B cell (primary cell): ENCODE results near the gene SSC4D. TPM values are rescaled to one million over a fixed set of nuclear protein-coding genes. Genes with fewer than 3 reads are reported as not detected.
"Not testable (repeated sequence)": the region's sequence is repeated elsewhere in the genome, so short reads cannot be mapped to it uniquely, and the experiment has no call there.

Experiments
- ATAC-seq: fragments of 200-7000 bp; cut with Tn5 transposase; one replicate; pipeline ENCODE4 v1.10.0; 2021; ENCODE audit warnings: low read depth, mild to moderate bottlenecking, moderate number of reproducible peaks, moderate library complexity
- CTCF ChIA-PET: fragments of 350-600 bp; sonication (Branson Sonifier 250); formaldehyde crosslinking; loops from one replicate; lab custom pipeline; 2021; ENCODE audit warnings: antibody characterized with exemption, inconsistent platforms; lab: Charles Lee
- POLR2A ChIA-PET: fragments of 350-600 bp; sonication (Branson Sonifier 250); formaldehyde crosslinking; loops from one replicate; lab custom pipeline; 2021; ENCODE audit warnings: antibody characterized with exemption; lab: Charles Lee
- DNase-seq: peaks from one replicate; pipeline ENCODE4 v3.0.0; 2013
- H2AFZ ChIP-seq: 2 replicates; pipeline ENCODE4 v1.6.1; 2012; ENCODE audit warnings: mild to moderate bottlenecking, low read depth, low read length; ENCODE audit not compliant: insufficient read depth, poor library complexity, severe bottlenecking
- H3K27ac ChIP-seq, 2 donors: 1 replicate in 1 of 2; 2 replicates in 1 of 2; pipeline ENCODE4 v1.5.1; 2012 to 2013; ENCODE audit warnings: low read length in 2 of 2, mild to moderate bottlenecking in 2 of 2, moderate library complexity in 1 of 2
- H3K27me3 ChIP-seq, 4 experiments: fragments of 200-600 bp in 1 of 4; sonication (generic) in 1 of 4; replicated peaks in 1 of 4; 1 replicate in 2 of 4; 2 replicates in 2 of 4; pipeline versions ENCODE4 v1.6.1 to v1.7.0; 2013 to 2016; ENCODE audit warnings: low read length in 3 of 4, mild to moderate bottlenecking in 2 of 4, mixed read lengths in 1 of 4, moderate library complexity in 1 of 4; ENCODE audit not compliant: insufficient read depth in 4 of 4, control insufficient read depth in 3 of 4; ENCODE audit errors: control extremely low read depth in 1 of 4
- H3K36me3 ChIP-seq, 2 experiments: replicated peaks in 1 of 2; 1 replicate in 1 of 2; 2 replicates in 1 of 2; pipeline versions ENCODE4 v1.6.1 to v1.7.1; 2013; ENCODE audit warnings: low read length in 1 of 2; ENCODE audit not compliant: insufficient read depth in 2 of 2, control insufficient read depth in 1 of 2; ENCODE audit errors: control extremely low read depth in 1 of 2, extremely low read depth in 1 of 2
- H3K4me1 ChIP-seq, 2 donors: fragments of 200-600 bp in 1 of 2; sonication (generic) in 1 of 2; 1 replicate in 1 of 2; 2 replicates in 1 of 2; pipeline versions ENCODE4 v1.5.1 to v1.6.1; 2013 to 2017; ENCODE audit warnings: low read length in 2 of 2; ENCODE audit not compliant: control insufficient read depth in 2 of 2, insufficient read depth in 2 of 2
- H3K4me2 ChIP-seq: replicated peaks from 2 replicates; pipeline ENCODE3; 2012; ENCODE audit warnings: mild to moderate bottlenecking, low read depth, low read length; ENCODE audit not compliant: poor library complexity, severe bottlenecking
- H3K4me3 ChIP-seq, 5 experiments: fragments of 200-600 bp in 1 of 5; sonication (generic) in 1 of 5; 1 replicate in 3 of 5; 2 replicates in 2 of 5; pipeline versions ENCODE4 v1.5.1 to v1.7.0; 2011 to 2016; ENCODE audit warnings: low read length in 4 of 5, mild to moderate bottlenecking in 4 of 5, low read depth in 2 of 5, control low read depth in 1 of 5, moderate library complexity in 1 of 5; ENCODE audit not compliant: insufficient read depth in 1 of 5; ENCODE audit errors: control extremely low read depth in 1 of 5, extremely low read depth in 1 of 5
- H3K79me2 ChIP-seq: fragments of 200-600 bp; sonication (generic); one replicate; pipeline ENCODE4 v1.6.0; 2016; ENCODE audit warnings: low read length; ENCODE audit not compliant: control insufficient read depth, insufficient read depth
- H3K9ac ChIP-seq: fragments of 200-600 bp; sonication (generic); 2 replicates; pipeline ENCODE4 v1.6.1; 2017; ENCODE audit warnings: mild to moderate bottlenecking, low read length, moderate library complexity
- H3K9me3 ChIP-seq, 3 donors: one replicate each; pipeline versions ENCODE4 v1.6.1 to v1.7.1; 2013; ENCODE audit warnings: low read length in 2 of 3; ENCODE audit not compliant: control insufficient read depth in 2 of 3, insufficient read depth in 1 of 3; ENCODE audit errors: control extremely low read depth in 1 of 3
- H4K20me1 ChIP-seq: 2 replicates; pipeline ENCODE4 v1.6.0; 2012; ENCODE audit warnings: mild to moderate bottlenecking, low read length; ENCODE audit not compliant: insufficient read depth, control insufficient read depth, poor library complexity, severe bottlenecking
- H3K27ac Mint-ChIP-seq: one replicate; pipeline ENCODE4 v1.8.0; 2021; ENCODE audit warnings: mixed read lengths
- H3K27me3 Mint-ChIP-seq: one replicate; pipeline ENCODE4 v1.8.0; 2021; ENCODE audit warnings: mixed read lengths
- H3K4me1 Mint-ChIP-seq: one replicate; pipeline ENCODE4 v1.8.0; 2021; ENCODE audit warnings: mixed read lengths
- H3K4me3 Mint-ChIP-seq: one replicate; pipeline ENCODE4 v1.8.0; 2021; ENCODE audit warnings: mixed read lengths
- H3K9me3 Mint-ChIP-seq: one replicate; pipeline ENCODE4 v1.8.0; 2022; ENCODE audit warnings: mixed read lengths; ENCODE audit not compliant: insufficient read depth
- EZH2 ChIP-seq: IDR thresholded peaks from 2 replicates; pipeline ENCODE4 v1.6.1; 2012; ENCODE audit warnings: borderline replicate concordance, low read depth, mild to moderate bottlenecking, moderate library complexity, low read length; ENCODE audit not compliant: insufficient read depth, poor library complexity, severe bottlenecking
- WGBS: methylation state at CpG from one replicate; pipeline ENCODE4 v1.1.5; 2013; ENCODE audit warnings: missing lambda C conversion rate; ENCODE audit not compliant: insufficient coverage; 5-methylcytosine and 5-hydroxymethylcytosine counted together
- intact Hi-C: fragments of 100-400 bp; cut with micrococcal nuclease; formaldehyde crosslinking; loops from one replicate; pipeline ENCODE4 v1.10.0; 2022
- polyA plus RNA-seq: library from polyadenylated mRNA; depleted of rRNA; stranded (reverse); fragments of >200 nt; gene quantifications from 2 replicates; pipeline ENCODE4 v1.2.3, GENCODE V29; 2012
- total RNA-seq, 2 donors: library from RNA; stranded (reverse); fragments of 120-200 nt in 1 of 2; gene quantifications; 1 replicate in 1 of 2; 2 replicates in 1 of 2; pipeline versions ENCODE4 v1.2.3 to v1.2.4, GENCODE V29; 2013 to 2022
- TF ChIP-seq, protein P1 (sequence below): fragments of 200-600 bp; IDR thresholded peaks from one replicate; pipeline ENCODE4 v1.8.0; 2022; ENCODE audit warnings: antibody characterized with exemption, mild to moderate bottlenecking

Gene SSC4D
- total and polyA plus RNA-seq, 2 donors (not counting 1 experiment from before 2014, with no cell fraction given): 0.16 TPM; not detected in 1

DNA sequence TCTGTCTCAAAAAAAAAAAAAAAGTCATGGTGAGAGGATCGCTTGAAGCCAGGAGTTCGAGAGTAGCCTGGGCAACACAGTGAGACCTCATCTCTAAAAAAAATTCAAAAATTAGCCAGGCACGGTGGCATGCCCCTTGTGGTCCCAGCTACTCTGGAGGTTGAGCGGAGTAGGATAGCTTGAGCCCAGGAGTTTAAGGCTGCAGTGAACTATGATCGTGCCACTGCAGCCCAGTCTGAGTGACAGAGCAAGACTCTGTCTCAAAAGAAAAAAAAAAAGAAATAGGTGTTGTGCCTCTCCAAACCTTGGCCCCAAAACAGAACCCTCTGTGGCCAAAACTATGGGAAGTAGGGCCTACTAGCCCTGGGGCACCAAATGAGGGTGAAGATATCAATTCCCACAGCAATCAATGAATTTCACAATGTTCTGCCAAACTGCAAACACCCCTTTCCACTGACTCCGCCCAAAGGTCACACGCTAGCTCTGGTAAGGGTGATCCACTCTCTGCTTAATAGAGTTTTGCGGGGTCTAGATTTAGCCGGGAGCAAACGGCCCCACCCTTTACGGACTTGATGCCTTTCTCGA is 16.9 kb downstream of the SSC4D start:
- H3K27ac ChIP-seq: peak overlapping the region in 1 of 2 donors; percentile 53
- Mint-ChIP-seq H3K9me3 (no peaks in the 10 kb centered on the region), H3K27me3 (no peaks in the 10 kb centered on the region), H3K4me1 (peaks cover 27% of the 10 kb centered on the region), H3K4me3 (peak overlapping the region; percentile 91), H3K27ac (peak overlapping the region; percentile 98)
- DNase-seq (no peak), ATAC-seq (no peak)
- no peaks in the 10 kb centered on the region for H3K36me3 ChIP-seq
- intact Hi-C loops: loop anchor here (1.0 to 10.0 kb wide), 3 partner anchors 33 to 478 kb away; partner anchors contain the start of gene POR
- no peaks in the 10 kb centered on the region for H3K9me3 ChIP-seq
- TF ChIP-seq, protein P1, sequence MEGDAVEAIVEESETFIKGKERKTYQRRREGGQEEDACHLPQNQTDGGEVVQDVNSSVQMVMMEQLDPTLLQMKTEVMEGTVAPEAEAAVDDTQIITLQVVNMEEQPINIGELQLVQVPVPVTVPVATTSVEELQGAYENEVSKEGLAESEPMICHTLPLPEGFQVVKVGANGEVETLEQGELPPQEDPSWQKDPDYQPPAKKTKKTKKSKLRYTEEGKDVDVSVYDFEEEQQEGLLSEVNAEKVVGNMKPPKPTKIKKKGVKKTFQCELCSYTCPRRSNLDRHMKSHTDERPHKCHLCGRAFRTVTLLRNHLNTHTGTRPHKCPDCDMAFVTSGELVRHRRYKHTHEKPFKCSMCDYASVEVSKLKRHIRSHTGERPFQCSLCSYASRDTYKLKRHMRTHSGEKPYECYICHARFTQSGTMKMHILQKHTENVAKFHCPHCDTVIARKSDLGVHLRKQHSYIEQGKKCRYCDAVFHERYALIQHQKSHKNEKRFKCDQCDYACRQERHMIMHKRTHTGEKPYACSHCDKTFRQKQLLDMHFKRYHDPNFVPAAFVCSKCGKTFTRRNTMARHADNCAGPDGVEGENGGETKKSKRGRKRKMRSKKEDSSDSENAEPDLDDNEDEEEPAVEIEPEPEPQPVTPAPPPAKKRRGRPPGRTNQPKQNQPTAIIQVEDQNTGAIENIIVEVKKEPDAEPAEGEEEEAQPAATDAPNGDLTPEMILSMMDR: no peak
- no peak for TF ChIP-seq EZH2
- ChIA-PET POLR2A (interaction anchor here (0.7 to 1.5 kb wide), 3 partner anchors 14 to 34 kb away, joined by 3 to 6 read pairs (median 4); partner anchors contain the start of gene YWHAG), CTCF (interaction anchor here (0.7 kb wide), 1 partner anchor 1546 kb away, joined by 3 read pairs; no protein-coding TSS in a partner anchor)
- peak overlapping the region in 4 of 5 experiments; percentile 45 to 80 (median 70) for H3K4me3 ChIP-seq
- H4K20me1 ChIP-seq: no peaks in the 10 kb centered on the region
- peak overlapping the region; percentile 67 for H3K9ac ChIP-seq
- no peaks in the 10 kb centered on the region for H3K27me3 ChIP-seq
- H3K4me1 ChIP-seq: peaks cover 16 to 29% of the 10 kb centered on the region in 2 donors
- no peaks in the 10 kb centered on the region for H3K79me2 ChIP-seq
- H3K4me2 ChIP-seq: peak overlapping the region; percentile 85
- WGBS: 23% methylated on average over 10 of the region's 12 CpGs
- peak overlapping the region; percentile 90 for H2AFZ ChIP-seq

DNA sequence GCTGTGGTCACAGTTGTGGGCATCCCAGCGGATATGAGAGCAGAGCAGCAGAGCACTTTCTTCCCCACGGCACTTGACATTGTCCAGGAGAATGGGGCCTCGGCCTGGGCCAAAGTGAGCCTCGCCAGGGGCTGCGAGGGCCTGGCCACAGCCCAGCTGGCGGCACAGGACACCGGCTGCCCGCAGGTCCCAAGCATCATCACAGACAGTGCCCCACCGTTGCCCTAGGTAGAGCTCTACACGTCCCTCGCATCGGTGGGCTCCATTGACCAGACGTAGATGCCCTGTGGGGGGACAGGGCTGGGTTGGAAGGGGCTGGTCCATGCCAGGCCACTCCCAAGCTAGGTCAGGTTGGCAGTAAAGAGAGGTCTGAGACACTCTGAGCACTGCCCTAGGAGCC is 19.4 kb downstream of the SSC4D start:
- ChIA-PET CTCF (no interaction called here), POLR2A (no interaction called here)
- no peak overlapping the region for H3K27ac ChIP-seq
- H3K27ac Mint-ChIP-seq: no peak overlapping the region
- ATAC-seq (no peak), DNase-seq (no peak)
- no peaks in the 10 kb centered on the region for H3K9me3 ChIP-seq
- no peak overlapping the region for H3K4me2 ChIP-seq
- intact Hi-C loops: loop anchor here (10.0 kb wide), 1 partner anchor 475 kb away; the partner anchor contains the start of gene POR
- no peak overlapping the region for H3K4me3 Mint-ChIP-seq
- H3K27me3 ChIP-seq: no peaks in the 10 kb centered on the region
- peaks cover 8 to 21% of the 10 kb centered on the region in 2 donors for H3K4me1 ChIP-seq
- no peak overlapping the region for H3K4me3 ChIP-seq
- H4K20me1 ChIP-seq: no peaks in the 10 kb centered on the region
- no peak overlapping the region for H3K9ac ChIP-seq
- no peaks in the 10 kb centered on the region for H3K9me3 Mint-ChIP-seq
- H3K36me3 ChIP-seq: no peaks in the 10 kb centered on the region
- H3K27me3 Mint-ChIP-seq: no peaks in the 10 kb centered on the region
- 98% methylated on average over 13 of the region's 13 CpGs for WGBS
- TF ChIP-seq EZH2: no peak
- TF ChIP-seq, protein P1: no peak
- H3K79me2 ChIP-seq: no peaks in the 10 kb centered on the region
- H3K4me1 Mint-ChIP-seq: peaks cover 23% of the 10 kb centered on the region
- H2AFZ ChIP-seq: no peak overlapping the region

GRCh38 chr7:76387789-76388188 is 21.7 kb downstream of the SSC4D start:
- ATAC-seq, H3K4me3 ChIP-seq, H3K4me3 Mint-ChIP-seq, H3K27ac ChIP-seq, H3K9me3 Mint-ChIP-seq, CTCF ChIA-PET, H4K20me1 ChIP-seq, DNase-seq, H3K36me3 ChIP-seq, H3K27ac Mint-ChIP-seq, H3K4me2 ChIP-seq, H3K27me3 Mint-ChIP-seq, intact Hi-C loops, H3K9ac ChIP-seq, POLR2A ChIA-PET, H3K79me2 ChIP-seq, H3K9me3 ChIP-seq, H2AFZ ChIP-seq, H3K27me3 ChIP-seq: not testable (repeated sequence)
- peaks cover 4 to 15% of the 10 kb centered on the region in 2 donors for H3K4me1 ChIP-seq
- 98% methylated on average over 5 of the region's 6 CpGs for whole genome bisulfite sequencing
- H3K4me1 Mint-ChIP-seq: peaks cover 17% of the 10 kb centered on the region
